NCI-H2171 treated with DMSO at 0.1 percent for 48 hours (cell line): ENCODE results near the gene SLC12A8.
A peak's percentile ranks its signal among the peaks of the same experiment; 100 is the strongest.

Experiments
- DNase-seq: peaks from one replicate; lab custom pipeline; 2025; lab: John Stamatoyannopoulos, UW

Gene SLC12A8

DNA sequence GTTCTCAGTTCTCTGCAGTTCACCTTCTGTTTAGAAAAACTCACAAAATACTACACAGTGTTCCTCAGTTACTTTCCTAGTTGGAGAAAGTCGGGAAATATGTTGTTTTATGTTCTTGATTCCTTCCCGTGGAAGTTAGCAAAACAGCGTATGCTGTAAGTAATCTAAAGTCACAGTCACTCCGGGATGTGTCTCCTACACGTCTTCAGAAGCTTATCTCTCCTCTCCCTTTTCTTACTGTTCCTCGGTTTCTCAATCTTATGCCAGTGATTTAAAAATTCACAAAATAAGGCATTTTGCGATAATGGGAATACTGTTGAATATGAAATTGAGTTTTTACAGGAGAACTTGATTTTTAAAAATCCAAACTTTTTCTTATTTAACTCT is 158.5 kb downstream of the SLC12A8 start:
- DNase-seq, result no peak

- no peak for DNase-seq
These were observed 159.2 kb downstream of the SLC12A8 start for GRCh38 chr3:125053304-125053699.

DNA sequence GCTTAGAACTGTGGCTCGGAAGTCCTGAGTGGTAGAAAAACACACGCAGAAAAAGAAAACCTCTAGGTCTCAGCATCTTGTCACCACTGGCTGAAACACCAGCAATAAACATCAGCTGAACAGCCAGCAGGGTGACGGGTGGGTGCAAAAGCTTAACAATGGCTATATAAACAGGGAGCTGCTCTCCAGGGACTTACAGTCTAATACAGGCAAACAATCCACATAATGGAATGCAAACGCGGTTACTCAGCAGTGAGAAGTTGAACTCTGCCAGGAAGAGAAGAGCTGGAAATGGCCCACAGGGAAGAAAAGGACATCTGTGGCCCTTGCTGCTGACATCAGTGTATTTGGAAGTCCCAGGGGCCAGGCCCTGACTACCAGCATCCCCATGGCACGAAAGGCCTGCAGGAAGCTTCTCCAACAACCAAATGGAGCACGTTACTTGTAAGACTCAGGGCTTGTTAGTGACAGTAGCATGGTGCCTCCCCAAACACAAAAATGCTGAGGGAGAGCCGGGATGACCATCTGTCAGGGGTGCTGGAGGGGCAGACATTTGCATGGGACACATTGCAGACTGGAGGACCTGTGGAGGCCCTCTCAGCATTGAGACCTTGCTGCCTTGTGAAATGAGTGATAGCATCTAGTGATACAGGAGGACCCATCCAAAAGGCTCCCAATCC is 159.8 kb downstream of the SLC12A8 start:
- peak; percentile 47 for DNase-seq

DNA sequence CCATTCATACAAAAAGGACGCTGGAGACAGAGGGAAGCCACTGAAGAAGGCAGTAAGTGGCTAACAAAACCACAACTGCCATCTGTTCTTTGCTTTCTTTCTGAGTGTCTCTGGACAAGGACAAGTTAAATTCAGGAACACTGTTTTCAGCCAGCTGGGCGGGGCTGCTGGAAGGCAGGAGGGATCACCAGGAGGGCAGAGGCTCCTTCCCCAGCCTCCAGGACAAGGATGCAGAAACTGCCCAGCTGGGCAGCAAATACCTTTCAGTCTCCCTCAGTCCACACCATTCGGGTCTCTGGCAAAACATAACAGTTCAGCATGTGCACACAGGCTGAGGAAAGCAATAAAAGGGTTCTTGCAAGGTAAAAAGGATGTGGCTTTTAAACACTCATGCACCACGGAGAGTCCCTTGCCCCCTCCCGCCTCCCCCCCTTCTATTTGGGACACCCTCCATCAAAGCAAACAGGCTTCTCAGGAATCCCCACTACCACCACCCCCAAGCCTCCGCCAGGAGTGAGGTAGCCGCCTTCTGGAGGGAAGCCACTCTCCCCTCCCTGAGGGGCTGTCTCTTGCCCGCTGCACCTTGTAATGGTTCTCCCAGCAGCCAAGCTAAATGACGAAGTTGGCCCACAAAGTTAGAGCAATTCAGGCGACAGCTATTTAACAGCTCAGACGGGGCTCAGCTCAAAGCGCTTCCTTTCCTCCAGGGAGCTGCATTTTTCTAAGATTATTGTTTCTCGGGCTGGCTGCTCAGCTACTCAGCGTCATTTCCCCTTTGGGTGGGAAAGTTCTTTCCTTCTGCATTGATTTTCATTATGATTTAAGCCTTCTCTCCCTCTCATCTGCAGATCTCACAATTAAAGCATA is 160.6 kb downstream of the SLC12A8 start:
- DNase-seq, result peak; percentile 69

DNA sequence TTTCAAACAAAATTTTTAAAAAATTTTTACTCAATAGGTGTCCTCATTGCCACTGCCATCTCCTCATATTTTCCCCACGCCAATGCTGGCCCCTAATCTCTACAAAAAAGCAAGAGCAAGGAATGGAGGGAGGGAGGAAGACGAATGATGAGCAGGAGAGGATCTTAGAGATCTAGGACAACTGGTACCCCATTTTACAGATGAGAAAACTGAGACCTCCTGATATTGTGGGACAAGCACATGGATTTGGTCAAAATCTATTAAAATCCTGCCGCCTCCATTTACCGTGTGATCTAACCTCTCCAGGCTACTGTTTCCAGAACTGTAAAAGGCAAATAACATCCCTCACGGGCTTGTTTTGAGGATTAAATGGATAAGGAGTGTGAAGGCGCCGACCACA is 161.3 kb downstream of the SLC12A8 start:
- no peak for DNase-seq

- peak; percentile 18 for DNase-seq
These were observed 162.0 kb downstream of the SLC12A8 start for GRCh38 chr3:125050488-125051090.

GRCh38 chr3:125048282-125048681 is 164.3 kb downstream of the SLC12A8 start:
- DNase-seq, result peak; percentile 23

GRCh38 chr3:125045965-125046364 is 166.6 kb downstream of the SLC12A8 start:
- no peak for DNase-seq

- peak; percentile 15 for DNase-seq
These were observed 167.4 kb downstream of the SLC12A8 start for GRCh38 chr3:125045194-125045593.

DNA sequence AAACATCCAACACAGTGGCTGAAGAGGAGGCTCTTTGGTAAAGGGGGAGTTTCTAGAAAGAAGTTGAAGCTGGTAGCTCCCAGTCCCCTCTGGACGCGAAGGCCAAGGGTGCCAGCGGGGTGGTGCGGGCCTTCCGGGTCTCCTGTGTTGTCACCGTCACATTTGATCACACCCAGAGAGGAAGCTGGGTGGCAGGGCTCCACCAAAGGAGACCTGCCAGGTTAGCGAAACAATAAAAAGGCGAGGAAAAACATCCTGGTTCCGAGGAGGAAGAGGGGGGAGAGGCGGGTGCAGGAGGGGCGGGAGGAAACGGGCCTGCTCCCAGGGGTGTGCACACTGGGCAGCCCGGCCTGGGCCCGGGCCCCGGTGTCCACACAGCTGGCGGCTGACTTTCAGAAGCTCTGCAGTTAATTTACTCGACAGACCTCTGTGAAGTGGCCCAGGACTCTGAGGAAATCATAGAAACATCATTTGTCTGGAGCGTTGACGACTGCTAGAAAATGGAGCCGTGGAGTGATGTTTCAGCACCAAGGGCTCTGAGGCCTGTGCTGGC is 168.9 kb downstream of the SLC12A8 start:
- no peak for DNase-seq

DNA sequence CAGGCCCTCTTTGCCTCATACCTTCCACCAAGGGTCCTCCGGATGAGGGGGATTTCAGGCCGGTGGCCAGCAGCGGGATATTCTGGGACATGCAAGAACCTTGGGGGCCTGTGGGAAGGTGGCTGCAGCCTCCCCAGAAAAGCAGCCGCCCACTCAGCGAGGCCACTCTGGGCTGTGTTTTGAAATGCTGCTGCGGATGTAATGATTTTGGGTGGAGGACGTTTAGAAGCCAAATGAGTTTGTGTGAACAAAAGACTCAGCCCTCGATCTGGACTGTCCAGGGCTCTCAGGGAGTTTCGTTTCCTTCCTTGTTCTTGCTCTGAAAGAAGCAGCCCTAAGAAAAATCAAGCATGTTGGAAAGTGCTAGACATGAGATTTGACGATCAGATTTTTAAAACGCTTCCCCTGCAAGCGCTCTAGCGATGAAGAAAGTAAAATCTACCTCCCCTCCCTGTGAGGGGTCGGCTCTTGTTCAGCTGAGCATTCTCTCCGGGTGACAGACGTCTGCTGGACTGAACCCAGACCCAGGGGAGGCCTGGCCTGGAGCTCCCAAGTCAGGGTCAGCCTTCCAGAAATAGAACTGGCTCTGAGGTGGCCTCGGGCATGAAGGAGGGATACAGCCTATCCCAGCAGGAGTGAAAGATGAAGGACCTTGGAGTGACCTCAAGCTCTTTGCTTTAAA is 169.7 kb downstream of the SLC12A8 start:
- no peak for DNase-seq

GRCh38 chr3:125039131-125040100 is 173.1 kb downstream of the SLC12A8 start:
- DNase-seq, result peak; percentile 70

GRCh38 chr3:125037498-125038150 is 174.9 kb downstream of the SLC12A8 start:
- DNase-seq, result no peak

GRCh38 chr3:125035217-125035616 is 177.3 kb downstream of the SLC12A8 start:
- no peak for DNase-seq

DNA sequence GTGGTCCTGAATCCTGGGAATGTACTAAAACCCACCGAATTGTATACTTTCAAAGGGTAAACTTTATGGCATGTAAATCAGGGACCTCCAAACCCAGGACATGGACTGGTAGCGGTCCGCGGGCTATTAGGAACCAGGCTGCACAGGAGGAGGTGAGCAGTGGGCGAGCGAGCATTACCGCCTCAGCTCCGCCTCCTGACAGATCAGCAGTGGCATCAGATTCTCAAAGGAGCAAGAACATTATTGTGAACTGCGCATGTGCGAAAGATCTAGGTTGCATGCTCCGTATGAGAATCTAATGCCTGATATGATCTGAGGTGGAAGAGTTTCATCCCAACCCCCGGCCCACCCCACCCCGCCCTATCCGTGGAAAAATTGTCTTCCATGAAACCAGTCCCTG is 178.9 kb downstream of the SLC12A8 start:
- DNase-seq, result no peak

GRCh38 chr3:125033135-125033534 is 179.4 kb downstream of the SLC12A8 start:
- no peak for DNase-seq

DNA sequence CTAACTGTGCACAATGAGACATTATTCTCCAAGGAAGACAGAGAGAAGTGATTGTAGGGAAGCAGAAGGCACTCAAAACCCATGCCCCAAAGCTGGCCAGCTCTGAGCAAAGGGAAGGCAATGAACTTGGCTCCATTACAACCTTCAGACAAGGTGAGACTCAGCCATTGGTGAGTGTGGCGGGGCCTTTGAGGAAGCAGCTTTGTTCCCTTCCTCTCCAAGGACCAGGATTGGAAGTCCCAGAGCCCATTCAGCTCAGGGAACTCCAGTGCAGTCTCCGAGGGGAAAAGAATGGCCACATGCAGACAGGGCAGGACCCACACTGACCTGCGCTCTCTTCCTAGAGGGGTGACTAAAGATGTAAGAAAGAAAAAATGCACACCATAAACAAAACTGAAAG is 179.9 kb downstream of the SLC12A8 start:
- DNase-seq, result no peak
